ENCODE measurements around the gene MAP3K9. TPM values are rescaled to one million over a fixed set of nuclear protein-coding genes. Genes with fewer than 3 reads are reported as not detected.

The MAP3K9 gene
- total and polyA plus RNA-seq, 2 of the 8 experiments (the other 6 are each of a cell fraction or from before 2014, with no cell fraction given) = 9.8 to 24.7 TPM

DNA sequence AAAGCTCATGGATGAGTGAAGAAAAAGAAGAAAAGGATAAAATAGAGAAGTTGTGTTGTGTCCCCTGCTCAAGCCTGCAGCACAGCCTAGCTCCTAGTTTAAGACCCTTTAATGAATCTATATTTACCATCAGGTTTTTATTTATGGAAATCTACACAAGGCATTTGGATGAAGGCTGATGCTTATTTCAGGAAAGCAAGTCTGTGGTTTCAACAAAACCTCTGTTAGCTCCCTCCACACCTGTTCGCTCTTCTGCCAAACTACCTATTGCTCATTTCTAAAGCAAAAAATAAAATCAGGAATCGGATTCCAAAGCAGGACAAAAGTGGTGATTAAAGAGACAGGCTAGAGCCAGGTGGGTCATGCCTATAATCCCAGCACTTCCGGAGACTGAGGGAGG, 18.9 kb upstream of the MAP3K9 start:
- H3K56ac ChIP-seq (replicated peaks; ENCODE audit: insufficient read length, low read depth, low read length) = no peak overlapping the region
- no peak overlapping the region for H2BK120ac ChIP-seq (replicated peaks; ENCODE audit: low read depth, low read length)
- peaks cover 0 to 7% (median 4%) of the 10 kb centered on the region in 4 experiments; a peak in 4 of 7 replicates for H3K27me3 ChIP-seq (replicated peaks in 1 of 4; ENCODE audit: control insufficient read depth in 3 of 4, extremely low read depth in 1 of 4, insufficient read depth in 3 of 4, low read length in 3 of 4)
- H4K20me1 ChIP-seq (replicated peaks in 1 of 2; ENCODE audit: control insufficient read depth in 1 of 2, insufficient read depth in 2 of 2, low read length in 2 of 2) = no peaks in the 10 kb centered on the region
- H2BK15ac ChIP-seq (ENCODE audit: low read length) = no peak overlapping the region
- no peak overlapping the region for H3K18ac ChIP-seq (ENCODE audit: extremely low read depth, low read length)
- H4K5ac ChIP-seq (ENCODE audit: insufficient read length, low read depth, low read length) = no peak overlapping the region
- peaks cover 0 to 1% (median 0%) of the 10 kb centered on the region in 4 experiments; a peak in 1 of 7 replicates for H3K4me1 ChIP-seq (replicated peaks in 1 of 4; ENCODE audit: control insufficient read depth in 3 of 4, insufficient read depth in 4 of 4, low read length in 3 of 4)
- no peak overlapping the region for H3K14ac ChIP-seq (ENCODE audit: insufficient read length)
- no peak overlapping the region for H3K9ac ChIP-seq (replicated peaks in 1 of 4; ENCODE audit: extremely low read depth in 1 of 4, low read depth in 3 of 4, low read length in 3 of 4)
- no peaks in the 10 kb centered on the region for H3K79me1 ChIP-seq (ENCODE audit: low read depth, low read length)
- 92% methylated on average over 3 of the region's 3 CpGs; no CpG with 5 or more reads in 1 of the 2 experiments for WGBS, 2 experiments (ENCODE audit: extremely low coverage in 1 of 2, insufficient coverage in 1 of 2, insufficient read length in 1 of 2, insufficient replicate concordance in 2 of 2, low coverage in 1 of 2, low lambda C conversion rate in 2 of 2, missing lambda C conversion rate in 1 of 2)
- no peaks in the 10 kb centered on the region for H3K9me3 ChIP-seq (ENCODE audit: insufficient read depth in 2 of 2, low read depth in 1 of 2, low read length in 1 of 2)
- H2BK12ac ChIP-seq (ENCODE audit: low read depth, low read length) = no peak overlapping the region
- H2AK5ac ChIP-seq (ENCODE audit: low read depth, low read length) = no peak overlapping the region
- ChIA-PET CTCF (ENCODE audit: partially characterized antibody) (interaction anchor here (0.7 to 2.2 kb wide), 15 partner anchors 8 to 207 kb away, joined by 3 to 9 read pairs (median 4); no protein-coding TSS in a partner anchor), POLR2A (ENCODE audit: partially characterized antibody) (interaction anchor here (0.9 kb wide), 1 partner anchor 15 kb away, joined by 5 read pairs; no protein-coding TSS in a partner anchor)
- FAIRE-seq = no peak
- DNase-seq (ENCODE audit: low read depth in 1 of 2, low spot score in 2 of 2) = no peak
- no peak overlapping the region for H3K4me2 ChIP-seq (ENCODE audit: insufficient read depth in 1 of 2, low read depth in 2 of 2, low read length in 2 of 2)
- no peaks in the 10 kb centered on the region for H3K79me2 ChIP-seq (ENCODE audit: control insufficient read depth in 1 of 2, insufficient read depth in 2 of 2, low read length in 2 of 2)
- H3K4me3 ChIP-seq (ENCODE audit: extremely low read depth in 1 of 4, insufficient read depth in 2 of 4, low read depth in 3 of 4, low read length in 4 of 4) = no peak overlapping the region
- H3K23me2 ChIP-seq (ENCODE audit: low read depth, low read length) = no peaks in the 10 kb centered on the region
- H3K4ac ChIP-seq (replicated peaks; ENCODE audit: insufficient read length, low read depth, low read length) = no peak overlapping the region
- no peak overlapping the region for H3K27ac ChIP-seq (ENCODE audit: low read depth, low read length)
- no peak overlapping the region for H2AFZ ChIP-seq (ENCODE audit: low read length)
- no peak overlapping the region for H3K23ac ChIP-seq (ENCODE audit: insufficient read length)
- no peaks in the 10 kb centered on the region for H3K36me3 ChIP-seq (ENCODE audit: control insufficient read depth in 2 of 4, insufficient read depth in 4 of 4, low read length in 3 of 4)
- H4K91ac ChIP-seq (replicated peaks; ENCODE audit: insufficient read length, low read length) = no peak overlapping the region
- no peak overlapping the region for H4K8ac ChIP-seq (ENCODE audit: extremely low read depth, insufficient read depth, low read length)
- H2BK5ac ChIP-seq (ENCODE audit: low read depth, low read length) = no peak overlapping the region
- no peak overlapping the region for H2BK20ac ChIP-seq (ENCODE audit: low read length)
- TF ChIP-seq TAF1 (IDR thresholded peaks at IDR 0.05; ENCODE audit: low read depth, low read length) = no peak
- no peak for TF ChIP-seq EGR1 (IDR thresholded peaks at IDR 0.05; ENCODE audit: borderline replicate concordance, low read depth, low read length)
- no peak for TF ChIP-seq TEAD4 (IDR thresholded peaks at IDR 0.05; ENCODE audit: low read depth, low read length)
- TF ChIP-seq HDAC2 (IDR thresholded peaks at IDR 0.05; ENCODE audit: borderline replicate concordance in 1 of 2, low read depth in 2 of 2, low read length in 2 of 2) = no peak
- no peak for TF ChIP-seq SP1 (IDR thresholded peaks at IDR 0.05; ENCODE audit: low read depth, low read length)
- TF ChIP-seq TAF7 (optimal IDR thresholded peaks at IDR 0.05; ENCODE audit: borderline replicate concordance, low read depth, low read length) = no peak
- TF ChIP-seq SIRT6 (IDR thresholded peaks at IDR 0.05; ENCODE audit: low read length) = no peak
- TF ChIP-seq RNF2 (IDR thresholded peaks at IDR 0.05; ENCODE audit: borderline replicate concordance, low read depth, low read length, missing control alignments, poor library complexity, severe bottlenecking) = no peak
- TF ChIP-seq ZNF274 (IDR thresholded peaks at IDR 0.05; ENCODE audit: borderline replicate concordance, extremely low read depth, low read length) = no peak
- TF ChIP-seq USF2 (IDR thresholded peaks at IDR 0.05; ENCODE audit: low read length) = no peak

All from H1 (cell line).